HG03280 (cell line): ENCODE measurements around the gene ACHE.
"Not testable (repeated sequence)": the region's sequence is repeated elsewhere in the genome, so short reads cannot be mapped to it uniquely, and the experiment has no call there.

Source experiments
- ATAC-seq: cut with Tn5 transposase; IDR thresholded peaks from one replicate; pipeline ENCODE4 v1.9.1; 2021; ENCODE audit warnings: mild to moderate bottlenecking, moderate library complexity; ENCODE audit not compliant: unreplicated experiment

ACHE gene

DNA sequence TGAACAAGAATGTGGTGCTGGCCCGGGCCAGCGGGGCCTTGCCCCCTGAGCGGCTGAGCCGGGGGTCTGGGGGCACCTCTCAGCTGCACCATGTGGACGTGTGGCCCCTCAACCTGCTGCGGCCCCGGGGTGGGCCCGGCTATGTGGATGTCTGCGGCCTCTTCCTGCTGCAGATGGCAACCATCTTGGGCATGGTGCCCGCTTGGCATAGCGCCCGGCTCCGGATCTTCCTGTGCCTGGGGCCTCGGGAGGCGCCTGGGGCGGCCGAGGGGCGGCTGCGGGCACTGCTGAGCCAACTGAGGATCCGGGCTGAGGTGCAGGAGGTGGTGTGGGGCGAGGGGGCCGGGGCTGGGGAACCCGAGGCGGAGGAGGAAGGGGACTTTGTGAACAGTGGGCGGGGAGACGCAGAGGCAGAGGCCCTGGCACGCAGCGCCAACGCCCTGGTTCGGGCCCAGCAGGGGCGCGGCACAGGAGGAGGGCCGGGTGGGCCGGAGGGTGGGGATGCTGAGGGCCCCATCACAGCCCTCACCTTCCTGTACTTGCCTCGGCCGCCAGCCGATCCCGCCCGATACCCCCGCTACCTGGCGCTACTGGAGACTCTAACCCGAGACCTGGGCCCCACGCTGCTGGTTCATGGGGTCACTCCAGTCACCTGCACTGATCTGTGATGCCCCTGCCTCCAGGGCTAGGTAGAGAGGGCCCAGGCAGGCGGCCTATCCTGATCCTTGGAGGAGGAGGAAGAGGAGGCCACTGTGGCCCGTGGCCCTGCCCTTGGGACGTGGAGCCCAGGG is 29.6 kb downstream of the ACHE start:
- no peak for ATAC-seq

DNA sequence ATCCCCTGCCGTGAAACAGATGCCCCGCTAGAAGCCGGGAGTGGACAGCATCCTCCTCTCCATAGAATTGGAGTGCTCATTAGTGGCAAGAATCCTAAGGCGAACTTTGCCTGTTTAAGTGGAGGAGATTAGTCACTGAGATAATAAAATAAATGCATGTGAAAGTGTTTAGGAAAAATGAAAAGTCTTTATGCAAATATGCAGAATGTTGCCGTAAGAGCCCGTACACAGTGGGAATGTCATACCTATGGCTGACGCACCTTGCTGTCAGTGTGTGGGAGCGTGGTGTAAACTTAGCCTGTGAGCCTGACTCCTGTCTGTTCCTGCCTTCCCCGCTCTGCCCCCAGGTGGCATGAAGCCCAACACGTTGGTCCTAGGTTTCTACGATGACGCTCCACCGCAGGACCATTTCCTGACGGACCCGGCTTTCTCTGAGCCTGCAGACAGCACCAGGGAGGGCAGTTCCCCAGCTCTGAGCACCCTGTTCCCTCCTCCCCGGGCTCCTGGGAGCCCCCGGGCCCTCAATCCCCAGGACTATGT is 30.2 kb downstream of the ACHE start:
- no peak for ATAC-seq

DNA sequence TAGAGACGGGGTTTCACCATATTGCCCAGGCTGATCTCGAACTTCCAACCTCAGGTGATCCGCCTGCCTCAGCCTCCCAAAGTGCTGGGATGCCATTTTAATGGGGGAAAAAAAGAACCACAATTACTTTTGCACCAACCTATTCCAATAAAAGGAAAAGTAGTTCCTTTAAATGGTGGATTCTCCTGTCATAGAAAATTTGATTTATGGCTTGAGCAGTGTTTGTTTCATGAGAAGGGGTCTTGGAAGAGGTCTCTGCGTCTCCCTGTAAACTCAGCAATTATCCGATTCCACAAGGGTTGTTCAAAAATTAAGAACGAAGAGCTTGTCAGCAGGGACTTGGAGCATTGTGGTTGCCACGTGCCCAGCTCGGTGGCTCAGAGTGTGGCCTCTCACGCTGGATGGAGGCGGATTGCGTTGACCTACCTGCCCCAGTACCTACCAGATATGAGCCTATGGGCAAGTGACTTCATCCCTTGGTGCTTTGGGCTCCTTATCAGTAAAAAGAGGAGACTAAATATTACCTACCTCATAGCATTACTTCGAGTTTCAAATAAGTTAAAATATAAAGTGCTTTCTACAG is 31.3 kb downstream of the ACHE start:
- ATAC-seq, result no peak

GRCh38 chr7:100863406-100863950 is 32.2 kb downstream of the ACHE start:
- ATAC-seq, result no peak

- no peak for ATAC-seq
Observed at GRCh38 chr7:100861616-100861985, 34.1 kb downstream of the ACHE start.

DNA sequence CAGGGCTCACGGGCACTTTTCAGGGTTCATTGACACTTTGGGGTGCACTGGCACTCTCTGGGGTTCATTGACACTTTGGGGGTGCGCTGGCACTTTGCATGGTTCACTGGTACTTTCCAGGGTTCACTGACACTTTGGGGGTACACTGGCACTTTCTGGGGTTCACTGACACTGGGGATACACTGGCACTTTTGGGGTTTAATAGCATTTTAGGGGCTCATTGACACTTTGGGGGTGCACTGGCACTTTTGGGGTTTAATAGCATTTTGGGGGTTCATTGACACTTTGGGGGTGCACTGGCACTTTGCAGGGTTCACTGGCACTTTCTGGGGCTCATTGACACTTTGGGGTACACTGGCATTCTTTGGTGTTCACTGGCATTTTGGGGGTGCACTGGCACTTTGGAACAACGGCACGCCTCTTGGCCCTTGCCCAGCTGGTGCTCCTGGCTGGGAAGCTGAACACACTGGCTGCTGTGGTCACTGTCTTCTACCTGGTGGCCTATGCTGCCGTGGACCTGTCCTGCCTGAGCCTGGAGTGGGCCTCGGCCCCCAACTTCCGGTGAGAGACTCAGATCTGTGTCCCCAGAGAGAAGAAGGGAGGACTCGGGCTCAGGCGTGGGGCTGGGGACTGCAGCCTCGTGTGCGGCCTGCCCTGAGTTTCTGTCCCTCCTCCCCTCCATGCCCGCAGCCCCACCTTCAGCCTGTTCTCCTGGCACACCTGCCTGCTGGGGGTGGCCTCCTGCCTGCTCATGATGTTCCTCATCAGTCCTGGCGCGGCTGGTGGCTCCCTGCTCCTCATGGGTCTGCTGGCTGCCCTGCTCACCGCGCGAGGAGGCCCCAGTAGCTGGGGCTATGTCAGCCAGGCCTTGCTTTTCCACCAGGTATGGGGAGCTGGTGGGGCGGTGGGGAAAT is 34.7 kb downstream of the ACHE start:
- ATAC-seq, result no peak

- no peak for ATAC-seq
Observed at GRCh38 chr7:100859856-100860255, 35.8 kb downstream of the ACHE start.

DNA sequence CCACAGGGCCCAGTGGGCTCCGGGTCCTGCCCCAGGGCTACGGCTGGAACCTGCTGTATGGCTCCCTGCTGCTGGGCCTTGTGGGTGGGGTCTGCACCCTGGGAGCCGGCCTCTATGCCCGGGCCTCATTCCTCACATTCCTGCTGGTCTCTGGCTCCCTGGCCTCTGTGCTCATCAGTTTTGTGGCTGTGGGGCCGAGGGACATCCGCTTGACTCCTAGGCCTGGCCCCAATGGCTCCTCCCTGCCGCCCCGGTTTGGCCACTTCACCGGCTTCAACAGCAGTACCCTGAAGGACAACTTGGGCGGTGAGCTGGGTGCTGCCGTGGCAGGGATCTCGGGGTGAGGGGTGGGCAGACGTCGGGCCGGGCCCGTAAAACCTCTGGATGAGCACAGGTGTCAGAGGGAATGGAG is 38.8 kb downstream of the ACHE start:
- no peak for ATAC-seq

DNA sequence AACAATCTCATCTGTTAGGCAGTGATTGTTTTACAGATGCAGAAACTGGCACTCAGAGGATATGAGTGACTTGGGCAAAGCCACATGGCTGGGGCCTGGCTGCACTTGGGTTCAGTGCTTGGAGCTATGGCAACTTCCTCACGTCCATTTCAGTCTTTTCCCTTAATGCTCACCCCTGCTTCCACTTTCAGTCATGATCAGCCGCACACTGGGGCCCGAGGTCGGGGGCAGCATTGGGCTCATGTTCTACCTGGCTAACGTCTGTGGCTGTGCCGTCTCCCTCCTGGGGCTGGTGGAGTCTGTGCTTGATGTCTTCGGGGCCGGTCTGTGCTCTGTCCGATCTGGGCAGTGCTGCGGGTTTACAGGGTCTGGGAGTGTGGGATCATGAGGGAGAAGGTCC is 40.2 kb downstream of the ACHE start:
- no peak for ATAC-seq

GRCh38 chr7:100854899-100855298 is 40.8 kb downstream of the ACHE start:
- ATAC-seq, result not testable (repeated sequence)

DNA sequence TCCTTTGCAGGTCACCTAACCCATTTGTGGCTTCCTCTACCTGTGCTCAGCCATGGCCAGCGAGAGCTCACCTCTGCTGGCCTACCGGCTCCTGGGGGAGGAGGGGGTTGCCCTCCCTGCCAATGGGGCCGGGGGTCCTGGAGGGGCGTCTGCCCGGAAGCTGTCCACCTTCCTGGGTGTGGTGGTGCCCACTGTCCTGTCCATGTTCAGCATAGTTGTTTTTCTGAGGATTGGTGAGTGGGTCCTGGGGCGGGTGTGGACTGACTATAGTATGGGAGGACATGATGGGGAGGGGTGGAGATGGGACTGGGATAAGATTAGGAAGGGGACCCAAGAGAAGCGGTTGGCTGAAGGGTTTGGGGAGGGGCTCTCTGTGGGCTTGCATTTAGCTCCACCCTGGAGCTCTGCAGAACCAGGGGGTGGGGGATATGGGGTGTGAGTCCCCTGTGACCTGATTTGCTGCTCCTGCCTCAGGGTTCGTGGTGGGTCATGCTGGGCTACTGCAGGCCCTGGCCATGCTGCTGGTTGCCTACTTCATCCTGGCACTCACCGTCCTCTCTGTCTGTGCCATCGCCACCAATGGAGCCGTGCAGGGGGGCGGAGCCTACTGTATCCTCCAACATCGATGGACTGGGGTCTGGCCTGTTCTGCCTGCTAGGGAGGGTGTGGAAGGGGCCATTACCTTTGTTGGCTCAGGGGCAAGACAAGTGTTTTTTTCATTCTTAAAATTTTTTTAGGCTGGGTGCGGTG is 41.4 kb downstream of the ACHE start:
- no peak for ATAC-seq

DNA sequence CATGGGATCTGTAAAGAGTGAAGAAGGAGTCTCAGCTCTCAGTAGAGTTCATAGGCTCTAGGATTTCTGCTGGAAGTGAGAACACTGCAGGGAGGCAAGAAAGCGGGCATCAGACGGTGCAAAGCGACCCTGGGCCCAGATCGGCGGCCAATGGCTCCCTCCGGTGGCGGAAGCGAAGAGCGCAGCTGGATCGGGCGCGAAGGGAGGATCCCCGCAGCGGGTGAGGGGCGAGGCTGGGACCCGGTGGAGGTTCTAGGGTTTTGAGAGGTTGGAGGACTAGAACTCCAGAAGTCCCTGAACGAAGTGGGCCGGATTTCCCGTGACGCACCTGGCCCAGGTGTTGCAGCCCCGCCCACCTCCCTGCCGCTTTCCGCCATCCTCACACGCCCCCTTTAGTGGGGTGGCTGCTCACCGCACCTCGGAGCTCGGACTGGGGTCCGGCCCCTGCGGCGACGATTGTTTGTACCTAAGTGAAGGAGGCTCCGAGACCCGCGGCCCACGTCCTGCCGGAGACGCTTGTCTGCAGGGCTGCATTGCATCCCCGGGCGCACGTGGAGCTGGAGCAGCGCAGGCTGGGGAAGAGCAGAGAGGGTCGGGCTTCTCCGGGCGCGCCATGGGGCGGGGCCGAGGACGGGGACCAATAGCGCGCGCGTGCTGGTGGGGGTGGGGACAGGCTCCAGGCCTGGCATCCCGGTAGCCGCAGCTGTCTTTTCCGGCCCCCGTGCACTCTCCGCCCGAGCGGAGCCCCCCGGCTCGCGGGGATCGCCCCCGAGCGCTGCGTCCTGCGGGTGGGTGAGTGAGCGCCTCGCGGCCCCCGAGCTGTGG is 43.4 kb downstream of the ACHE start, which contains the start of gene SLC12A9:
TSS of gene SLC12A9 (plus strand) at position 666 of the 825 bp plus-strand sequence. CDS start 1,485 bp downstream, outside the sequence.
- peak; percentile 94 for ATAC-seq

- ATAC-seq, result no peak
Observed at GRCh38 chr7:100847360-100847759, 48.3 kb downstream of the ACHE start.

DNA sequence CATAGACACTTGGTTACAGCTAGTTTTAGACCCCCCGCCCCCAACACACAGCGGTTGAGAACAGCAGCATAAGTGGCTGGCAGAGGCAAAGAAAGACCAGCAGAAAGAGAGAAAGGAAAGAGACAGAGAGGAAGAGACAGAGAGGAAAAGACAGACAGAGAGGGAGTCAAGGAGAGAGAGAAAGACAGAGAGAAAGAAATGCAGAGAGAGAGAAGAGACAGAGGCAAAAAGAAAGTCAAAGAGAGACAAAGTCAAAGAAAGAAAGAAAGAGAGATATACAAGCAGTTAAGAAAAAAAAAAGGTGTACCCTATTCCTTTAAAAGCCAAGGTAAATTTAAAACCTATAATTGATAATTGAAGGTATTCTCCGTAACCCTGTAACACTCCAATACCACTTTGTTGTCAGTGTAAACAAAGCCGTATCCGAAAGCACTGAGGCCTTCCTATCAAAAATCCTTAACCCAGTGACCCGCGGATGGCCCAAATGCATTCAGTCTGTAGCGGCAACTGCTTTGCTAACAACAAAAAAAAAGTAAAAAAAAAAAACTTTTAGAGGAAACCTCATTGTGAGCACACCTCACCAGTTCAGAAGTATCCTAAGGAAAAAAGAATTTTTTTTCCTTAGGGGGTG is 55.1 kb downstream of the ACHE start:
- no peak for ATAC-seq
